GM23338 (cell line): Measurements from ENCODE around the gene CCDC12. TPM values are rescaled to one million over a fixed set of nuclear protein-coding genes. Genes with fewer than 3 reads are reported as not detected.

Source experiments
- ATAC-seq: fragments of 200-7000 bp; cut with Tn5 transposase; 3 replicates; pipeline ENCODE4 v1.9.1; 2020
- DNase-seq: peaks from one replicate; pipeline ENCODE4 v3.0.0-alpha.2; 2015; ENCODE audit warnings: low spot score
- H2AFZ ChIP-seq: fragments of 200-600 bp; sonication (generic); 2 replicates; pipeline ENCODE4 v1.8.0; 2016; ENCODE audit warnings: antibody characterized with exemption, mild to moderate bottlenecking, moderate library complexity
- H3F3A ChIP-seq: fragments of 200-600 bp; sonication (generic); replicated peaks from 2 replicates; pipeline ENCODE4 v1.8.0; 2017; ENCODE audit warnings: antibody characterized with exemption, mixed run types, low read depth
- H3K27ac ChIP-seq: fragments of 200-600 bp; sonication (generic); 2 replicates; pipeline ENCODE4 v1.6.1; 2016; ENCODE audit warnings: low read depth
- H3K27me3 ChIP-seq: fragments of 200-600 bp; sonication (generic); 2 replicates; pipeline ENCODE4 v1.8.0; 2016; ENCODE audit warnings: mild to moderate bottlenecking, mixed run types, moderate library complexity; ENCODE audit not compliant: insufficient read depth
- H3K36me3 ChIP-seq: fragments of 200-600 bp; sonication (generic); 2 replicates; pipeline ENCODE4 v1.8.0; 2016; ENCODE audit warnings: mild to moderate bottlenecking; ENCODE audit not compliant: insufficient read depth
- H3K4me1 ChIP-seq: fragments of 200-600 bp; sonication (generic); 2 replicates; pipeline ENCODE4 v1.8.0; 2016; ENCODE audit warnings: mild to moderate bottlenecking, moderate library complexity; ENCODE audit not compliant: insufficient read depth
- H3K4me2 ChIP-seq: fragments of 200-600 bp; sonication (generic); 2 replicates; pipeline ENCODE4 v1.7.1; 2017; ENCODE audit warnings: mixed run types
- H3K4me3 ChIP-seq: fragments of 200-600 bp; sonication (generic); 2 replicates; pipeline ENCODE4 v1.6.1; 2016; ENCODE audit warnings: mixed run types
- H3K79me2 ChIP-seq: fragments of 200-600 bp; sonication (generic); replicated peaks from 2 replicates; pipeline ENCODE4 v1.8.0; 2017; ENCODE audit warnings: mild to moderate bottlenecking; ENCODE audit not compliant: insufficient read depth
- H3K9me2 ChIP-seq: fragments of 200-600 bp; sonication (generic); 2 replicates; pipeline ENCODE4 v1.8.0; 2017; ENCODE audit not compliant: insufficient read depth
- H4K20me1 ChIP-seq: fragments of 200-600 bp; sonication (generic); replicated peaks from 2 replicates; pipeline ENCODE4 v1.8.0; 2017; ENCODE audit warnings: mild to moderate bottlenecking; ENCODE audit not compliant: insufficient read depth
- H3K27ac Mint-ChIP-seq: 2 replicates; pipeline ENCODE4 v1.8.0; 2020; ENCODE audit warnings: inconsistent platforms, mild to moderate bottlenecking, moderate library complexity, mixed read lengths
- H3K27me3 Mint-ChIP-seq: 3 replicates; pipeline ENCODE4 v1.8.0; 2022; ENCODE audit warnings: low read depth, mild to moderate bottlenecking, moderate library complexity, mixed read lengths, inconsistent platforms; ENCODE audit not compliant: insufficient read depth, poor library complexity
- H3K36me3 Mint-ChIP-seq: 3 replicates; pipeline ENCODE4 v1.8.0; 2021; ENCODE audit warnings: low read depth, mild to moderate bottlenecking, inconsistent platforms, moderate library complexity, mixed read lengths
- H3K4me1 Mint-ChIP-seq: 3 replicates; pipeline ENCODE4 v1.8.0; 2020; ENCODE audit warnings: mild to moderate bottlenecking, inconsistent platforms, mixed read lengths
- H3K4me3 Mint-ChIP-seq: 3 replicates; pipeline ENCODE4 v1.8.0; 2021; ENCODE audit warnings: moderate library complexity, mild to moderate bottlenecking, inconsistent platforms, mixed read lengths
- H3K9me3 Mint-ChIP-seq: 3 replicates; pipeline ENCODE4 v1.8.0; 2020; ENCODE audit warnings: moderate library complexity, mild to moderate bottlenecking, inconsistent platforms, mixed read lengths
- CREB1 ChIP-seq: fragments of 250-450 bp; sonication (Bioruptor Pico); IDR thresholded peaks from 2 replicates; pipeline ENCODE4 v1.5.0; 2020; ENCODE audit warnings: low read depth, mild to moderate bottlenecking, moderate library complexity
- CTCF ChIP-seq, 2 experiments: fragments of 200-600 bp in 1 of 2; sonication (generic) in 1 of 2; conservative IDR thresholded peaks; 2 replicates each; pipeline versions ENCODE4 v1.5.1 to v1.6.1; 2016 to 2017; ENCODE audit warnings: antibody characterized with exemption in 2 of 2, low read depth in 2 of 2, mild to moderate bottlenecking in 2 of 2, moderate library complexity in 1 of 2
- EZH2 ChIP-seq: fragments of 200-600 bp; sonication (generic); IDR thresholded peaks from one replicate; pipeline ENCODE4 v1.8.0; 2017; ENCODE audit warnings: antibody characterized with exemption, mild to moderate bottlenecking, low read depth; ENCODE audit not compliant: unreplicated experiment
- EZH2phosphoT487 ChIP-seq: fragments of 200-600 bp; sonication (generic); IDR thresholded peaks from one replicate; pipeline ENCODE4 v1.8.1; 2018; ENCODE audit warnings: antibody characterized with exemption; ENCODE audit not compliant: unreplicated experiment
- JUNB ChIP-seq: IDR thresholded peaks from one replicate; pipeline ENCODE4 v1.6.1; 2016; ENCODE audit warnings: antibody characterized with exemption; ENCODE audit not compliant: unreplicated experiment
- NANOG ChIP-seq: IDR thresholded peaks from 2 replicates; pipeline ENCODE4 v1.6.1; 2016; ENCODE audit warnings: antibody characterized with exemption, borderline replicate concordance
- POLR2AphosphoS5 ChIP-seq: IDR thresholded peaks from 2 replicates; pipeline ENCODE4 v1.6.1; 2016; ENCODE audit warnings: antibody characterized with exemption, low read depth
- REST ChIP-seq: IDR thresholded peaks from one replicate; pipeline ENCODE4 v1.6.1; 2018; ENCODE audit warnings: antibody characterized with exemption; ENCODE audit not compliant: unreplicated experiment
- STAT1 ChIP-seq: IDR thresholded peaks from one replicate; pipeline ENCODE4 v1.6.1; 2016; ENCODE audit warnings: antibody characterized with exemption; ENCODE audit not compliant: unreplicated experiment
- ZNF114 ChIP-seq: fragments of 250-450 bp; sonication (Bioruptor Pico); IDR thresholded peaks from 2 replicates; pipeline ENCODE4 v1.5.0; 2020; ENCODE audit warnings: mild to moderate bottlenecking, moderate library complexity
- ZNF331 ChIP-seq: fragments of 250-450 bp; sonication (Bioruptor Pico); IDR thresholded peaks from 2 replicates; pipeline ENCODE4 v1.5.0; 2020; ENCODE audit warnings: low read depth, mild to moderate bottlenecking, moderate library complexity
- ZNF462 ChIP-seq: fragments of 250-450 bp; sonication (Bioruptor Pico); IDR thresholded peaks from 2 replicates; pipeline ENCODE4 v1.5.0; 2020; ENCODE audit warnings: mild to moderate bottlenecking, moderate library complexity
- polyA plus RNA-seq: library from polyadenylated mRNA; unstranded; fragments of >200 nt; fragmentation: Nextera tagmentation; extraction: Ambion mirVana; gene quantifications from 2 replicates; pipeline ENCODE4 v1.2.1, GENCODE V29; 2016
- total RNA-seq: library from RNA; depleted of rRNA; stranded (reverse); fragments of >200 nt; shearing (Covaris generic); gene quantifications from 2 replicates; pipeline ENCODE4 v1.2.3, GENCODE V29; 2014
- TF ChIP-seq, protein P1 (sequence below): IDR thresholded peaks from 2 replicates; pipeline ENCODE4 v1.6.1; 2016; ENCODE audit warnings: antibody characterized with exemption

Gene CCDC12
- total and polyA plus RNA-seq, 2 experiments from 2014 or later, result 42.9 to 133 TPM

DNA sequence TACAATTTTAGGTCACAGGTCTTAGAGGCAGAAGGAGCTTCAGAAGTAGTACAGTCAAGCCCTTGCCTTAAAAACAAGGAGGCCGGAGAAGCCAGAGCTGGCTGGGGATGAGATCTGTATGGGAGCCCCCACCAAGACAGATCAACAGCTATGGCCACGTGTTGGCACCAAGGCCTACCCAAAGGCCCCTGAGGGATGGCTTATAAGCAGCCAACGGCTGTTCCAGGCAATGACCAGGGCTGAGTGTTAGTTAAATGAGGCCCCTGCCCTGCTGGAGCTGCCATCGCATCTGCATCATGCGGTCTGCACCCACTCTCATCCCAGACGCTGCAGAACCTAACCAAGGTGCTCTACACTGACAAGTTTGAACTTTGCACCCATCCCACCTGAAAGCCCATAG lies 43.3 kb downstream of the CCDC12 start:
- no peak overlapping the region for H2AFZ ChIP-seq
- Mint-ChIP-seq H3K4me1 (peaks cover 42% of the 10 kb centered on the region), H3K27ac (no peak overlapping the region; the same call in 1 of the 2 replicates), H3K36me3 (peaks cover 14% of the 10 kb centered on the region), H3K9me3 (no peaks in the 10 kb centered on the region), H3K27me3 (peaks cover 3% of the 10 kb centered on the region), H3K4me3 (no peak overlapping the region)
- H3K4me2 ChIP-seq, result no peak overlapping the region
- H4K20me1 ChIP-seq, result peaks cover 48% of the 10 kb centered on the region
- no peaks in the 10 kb centered on the region for H3K9me2 ChIP-seq
- TF ChIP-seq, protein P1, sequence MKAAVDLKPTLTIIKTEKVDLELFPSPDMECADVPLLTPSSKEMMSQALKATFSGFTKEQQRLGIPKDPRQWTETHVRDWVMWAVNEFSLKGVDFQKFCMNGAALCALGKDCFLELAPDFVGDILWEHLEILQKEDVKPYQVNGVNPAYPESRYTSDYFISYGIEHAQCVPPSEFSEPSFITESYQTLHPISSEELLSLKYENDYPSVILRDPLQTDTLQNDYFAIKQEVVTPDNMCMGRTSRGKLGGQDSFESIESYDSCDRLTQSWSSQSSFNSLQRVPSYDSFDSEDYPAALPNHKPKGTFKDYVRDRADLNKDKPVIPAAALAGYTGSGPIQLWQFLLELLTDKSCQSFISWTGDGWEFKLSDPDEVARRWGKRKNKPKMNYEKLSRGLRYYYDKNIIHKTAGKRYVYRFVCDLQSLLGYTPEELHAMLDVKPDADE, result no peak
- TF ChIP-seq ZNF114 (CRISPR knock-in tag) (no peak), ZNF331 (CRISPR knock-in tag) (no peak), EZH2 (no peak), STAT1 (no peak), NANOG (no peak), ZNF462 (no peak), CTCF (conservative IDR thresholded peaks at IDR 0.05; ENCODE audit: low read depth in 2 of 2) (no peak), JUNB (no peak), REST (no peak), POLR2AphosphoS5 (no peak), EZH2phosphoT487 (no peak), CREB1 (CRISPR knock-in tag) (no peak)
- H3K36me3 ChIP-seq, result no peaks in the 10 kb centered on the region; the same call in 1 of the 2 replicates
- H3K27me3 ChIP-seq, result no peaks in the 10 kb centered on the region
- no peak overlapping the region for H3K27ac ChIP-seq
- peaks cover 76% of the 10 kb centered on the region for H3K79me2 ChIP-seq
- DNase-seq (no peak), ATAC-seq (no peak)
- peaks cover 12% of the 10 kb centered on the region; the same call in 1 of the 2 replicates for H3K4me1 ChIP-seq
- H3K4me3 ChIP-seq, result no peak overlapping the region
- H3F3A ChIP-seq, result 0 out of 2 replicates have a peak, but pooled peaks cover 7% of the 10 kb centered on the region
